AG10803 (cell line): ENCODE data around the gene SAMHD1.

Source experiments
- DNase-seq: peaks from one replicate; pipeline ENCODE4 v3.0.0; 2010; ENCODE audit warnings: low read depth
- H3K4me3 ChIP-seq: 2 replicates; pipeline ENCODE4 v1.5.1; 2011; ENCODE audit warnings: mild to moderate bottlenecking, low read length, control low read depth
- TF ChIP-seq, protein P1 (sequence below): conservative IDR thresholded peaks from 2 replicates; pipeline ENCODE4 v1.5.1; 2011; ENCODE audit warnings: mild to moderate bottlenecking, low read length, control low read depth, inconsistent platforms

SAMHD1 gene

DNA sequence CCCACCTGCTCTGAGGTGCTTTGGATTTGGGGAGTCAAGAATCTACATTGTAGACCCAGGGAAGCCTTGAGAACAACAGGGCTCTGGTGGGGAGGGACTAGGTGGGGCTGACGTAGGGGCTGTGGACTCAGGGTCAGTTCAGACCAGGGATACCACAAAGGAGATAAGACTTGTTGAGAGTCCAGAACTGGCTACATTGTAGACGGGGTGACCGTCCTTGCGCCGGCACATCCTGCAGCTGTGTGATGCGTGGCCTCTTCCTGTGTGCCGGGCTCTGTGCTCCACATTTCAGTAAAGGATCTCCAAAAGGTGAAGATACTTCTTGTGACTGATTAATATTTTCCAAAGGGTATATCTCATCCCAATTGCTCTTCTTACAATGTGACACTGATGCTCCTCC, 85.3 kb downstream of the SAMHD1 start:
- H3K4me3 ChIP-seq, result no peak overlapping the region
- TF ChIP-seq, protein P1, sequence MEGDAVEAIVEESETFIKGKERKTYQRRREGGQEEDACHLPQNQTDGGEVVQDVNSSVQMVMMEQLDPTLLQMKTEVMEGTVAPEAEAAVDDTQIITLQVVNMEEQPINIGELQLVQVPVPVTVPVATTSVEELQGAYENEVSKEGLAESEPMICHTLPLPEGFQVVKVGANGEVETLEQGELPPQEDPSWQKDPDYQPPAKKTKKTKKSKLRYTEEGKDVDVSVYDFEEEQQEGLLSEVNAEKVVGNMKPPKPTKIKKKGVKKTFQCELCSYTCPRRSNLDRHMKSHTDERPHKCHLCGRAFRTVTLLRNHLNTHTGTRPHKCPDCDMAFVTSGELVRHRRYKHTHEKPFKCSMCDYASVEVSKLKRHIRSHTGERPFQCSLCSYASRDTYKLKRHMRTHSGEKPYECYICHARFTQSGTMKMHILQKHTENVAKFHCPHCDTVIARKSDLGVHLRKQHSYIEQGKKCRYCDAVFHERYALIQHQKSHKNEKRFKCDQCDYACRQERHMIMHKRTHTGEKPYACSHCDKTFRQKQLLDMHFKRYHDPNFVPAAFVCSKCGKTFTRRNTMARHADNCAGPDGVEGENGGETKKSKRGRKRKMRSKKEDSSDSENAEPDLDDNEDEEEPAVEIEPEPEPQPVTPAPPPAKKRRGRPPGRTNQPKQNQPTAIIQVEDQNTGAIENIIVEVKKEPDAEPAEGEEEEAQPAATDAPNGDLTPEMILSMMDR, result no peak
- DNase-seq, result no peak

DNA sequence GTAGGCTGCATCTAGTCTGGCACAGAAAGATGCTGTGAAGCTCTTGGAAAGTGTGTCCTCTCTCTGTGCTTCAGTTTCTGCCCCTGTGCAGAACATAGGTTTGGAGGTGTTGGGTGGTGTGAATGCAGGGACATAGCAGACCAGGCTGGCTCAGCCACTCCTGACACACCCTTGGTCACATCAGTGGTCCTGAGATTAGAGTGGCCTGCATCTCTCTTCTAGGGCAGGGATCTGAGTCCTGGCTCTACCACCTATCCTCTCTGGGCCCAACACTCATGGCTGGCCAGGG, 85.7 kb downstream of the SAMHD1 start:
- DNase-seq, result no peak

DNA sequence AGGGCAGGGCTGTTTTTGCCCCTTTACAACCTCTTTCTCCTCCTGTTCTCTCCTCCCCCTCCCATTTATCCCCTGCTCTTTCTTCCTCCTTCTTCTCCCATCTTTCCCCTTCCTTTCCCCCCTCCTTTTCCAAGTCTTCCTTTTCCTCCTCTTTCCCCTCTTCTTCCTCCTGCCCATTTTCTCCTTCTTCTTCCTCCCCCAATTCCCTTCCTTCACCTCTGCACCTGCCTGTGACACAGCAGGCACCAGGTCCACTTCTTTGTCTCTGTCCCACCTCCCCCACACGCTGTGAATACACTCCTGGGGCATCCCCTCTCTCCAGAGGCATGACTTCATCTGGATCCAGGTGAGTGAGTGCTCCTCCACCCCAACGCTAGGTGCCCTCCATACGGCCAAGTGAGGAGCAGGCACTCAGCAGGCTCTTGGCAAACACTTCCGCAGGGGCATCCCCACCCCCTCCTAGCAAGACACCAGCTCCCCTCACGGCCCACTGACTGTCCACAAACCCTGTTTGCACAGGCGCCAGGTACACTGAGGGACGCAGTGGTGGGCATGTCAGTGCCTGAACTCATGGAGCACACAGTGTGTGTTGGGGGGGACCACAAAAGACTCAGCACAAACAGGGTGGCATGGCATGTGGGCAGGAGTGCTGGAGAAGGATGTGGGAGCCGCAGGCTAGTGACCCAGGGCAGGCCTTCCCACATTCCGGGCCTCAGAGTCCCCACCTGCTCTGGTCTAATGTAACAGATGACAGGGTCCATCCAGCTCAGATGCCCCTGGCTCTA, 86.2 kb downstream of the SAMHD1 start:
- no peak for DNase-seq
- H3K4me3 ChIP-seq, result no peak overlapping the region
- TF ChIP-seq, protein P1, result no peak

More for the DNA sequence above, 85.7 kb downstream of the SAMHD1 start:
- TF ChIP-seq, protein P1, result no peak
- no peak overlapping the region for H3K4me3 ChIP-seq

DNA sequence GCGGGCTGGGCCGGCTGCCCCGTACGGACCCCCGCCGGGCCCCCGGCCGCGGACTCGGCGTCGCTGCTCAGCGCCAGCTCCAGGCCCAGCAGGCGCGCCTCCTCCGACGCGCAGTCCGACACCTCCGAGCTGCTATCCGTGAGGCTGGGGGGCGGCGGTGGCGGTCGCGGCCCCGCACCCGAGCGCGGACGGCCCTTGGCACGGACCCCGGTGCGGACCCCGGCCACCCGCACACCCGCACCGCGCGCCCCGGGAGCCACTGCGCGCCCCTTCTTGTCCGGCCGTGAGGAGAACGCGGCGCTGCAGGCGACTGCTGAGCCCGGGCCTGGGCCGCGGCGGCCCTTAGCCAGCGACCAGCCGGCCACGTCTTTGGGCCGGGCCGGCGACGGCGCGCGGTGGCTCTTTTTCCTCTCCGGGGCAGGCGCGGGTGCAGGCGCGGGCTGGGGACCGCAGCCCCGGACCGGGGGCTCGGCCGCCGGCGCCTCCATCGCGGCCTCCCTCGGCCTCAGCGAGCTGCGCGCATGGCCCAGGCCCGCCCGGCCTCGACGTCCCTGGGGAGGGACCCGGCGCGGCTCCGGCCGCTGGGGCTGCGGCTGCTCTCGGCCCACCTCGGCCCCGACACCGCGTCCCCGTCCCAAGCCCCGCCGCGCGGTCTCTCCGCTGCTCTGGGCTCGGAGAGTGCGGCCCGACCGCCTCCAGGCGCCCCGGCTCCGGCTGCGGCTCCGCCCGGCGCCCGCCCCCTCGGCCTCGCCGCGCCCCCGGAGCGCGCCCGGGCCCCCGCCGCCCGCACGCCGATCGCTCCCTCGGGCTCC, 88.4 kb downstream of the SAMHD1 start:
- DNase-seq, result no peak
- H3K4me3 ChIP-seq, result peak overlapping the region; percentile 71
- TF ChIP-seq, protein P1, result no peak

DNA sequence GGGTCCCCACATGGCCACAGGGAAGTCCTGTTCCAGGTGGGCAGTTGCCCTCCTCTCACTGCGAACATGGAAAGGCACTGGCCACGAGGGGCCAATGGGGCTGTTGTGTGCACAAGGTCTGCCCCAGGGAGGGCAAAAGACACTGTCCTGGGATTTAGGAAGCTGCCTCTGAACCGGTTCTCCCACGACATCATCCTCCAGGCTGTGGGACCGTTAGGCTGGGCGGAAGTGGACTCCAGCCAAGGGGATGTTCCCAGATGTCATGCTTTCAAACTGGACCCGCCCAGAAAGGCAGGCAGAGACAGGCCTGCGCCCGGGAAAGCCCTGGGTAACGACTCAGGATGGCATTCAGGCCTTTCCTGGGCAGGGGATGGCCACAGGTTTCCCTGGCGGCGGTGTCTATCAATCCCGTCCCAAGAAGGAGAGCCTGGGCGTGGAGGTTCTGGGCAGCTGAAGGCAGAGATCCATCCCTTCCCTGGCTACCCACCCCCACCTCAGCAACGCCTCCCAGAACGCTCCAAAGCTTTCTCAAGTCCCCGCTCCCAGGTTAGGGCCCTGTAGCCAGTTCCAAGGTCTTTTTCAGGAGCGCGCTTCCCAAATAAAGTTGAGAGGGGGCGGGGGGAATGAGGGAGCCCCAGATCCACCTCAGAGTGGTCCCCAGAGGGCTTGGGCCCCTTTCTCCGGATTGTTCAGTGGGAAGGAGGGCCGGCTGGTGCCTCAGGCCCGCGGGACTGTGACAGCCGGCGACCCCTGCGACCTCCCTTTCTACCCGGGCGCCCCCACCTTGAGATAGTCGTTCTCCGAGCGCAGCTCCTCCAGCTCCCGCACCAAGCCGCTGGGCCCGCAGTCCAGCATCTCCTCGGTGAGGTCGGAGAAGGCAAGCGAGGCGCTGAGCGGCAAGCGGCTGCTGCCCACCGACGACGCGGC, 89.4 kb downstream of the SAMHD1 start:
- peak; percentile 82 for DNase-seq
- H3K4me3 ChIP-seq, result peak overlapping the region; percentile 71

DNA sequence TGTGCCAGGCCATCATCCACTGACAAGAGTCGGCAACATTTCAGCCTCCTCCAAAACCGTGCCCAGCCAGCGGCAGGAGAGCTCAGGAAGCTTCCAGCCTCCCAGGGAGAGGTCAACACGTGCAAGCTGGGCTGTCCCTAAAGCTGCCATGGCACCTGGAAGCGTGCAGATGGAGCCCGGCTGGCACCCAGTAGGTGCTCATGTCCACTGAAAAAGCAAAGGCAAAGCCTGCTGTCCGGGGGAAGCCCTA, 90.0 kb downstream of the SAMHD1 start:
- no peak for DNase-seq

More for the DNA sequence above, 89.4 kb downstream of the SAMHD1 start:
- TF ChIP-seq, protein P1, result no peak

More for the DNA sequence above, 90.0 kb downstream of the SAMHD1 start:
- H3K4me3 ChIP-seq, result peak overlapping the region; percentile 71
- TF ChIP-seq, protein P1, result no peak
